HCT116 (cell line): ENCODE results near the gene GNG10.
A peak's percentile ranks its signal among the peaks of the same experiment; 100 is the strongest.

ENCODE experiments used
- CTCF ChIP-seq, 3 experiments: fragments of 200-600 bp in 1 of 3; sonication (generic) in 1 of 3; IDR thresholded peaks in 2 of 3; conservative IDR thresholded peaks in 1 of 3; 2 replicates each; pipeline ENCODE4 v1.5.1; 2012 to 2017; ENCODE audit warnings: low read depth in 2 of 3, low read length in 2 of 3, antibody characterized with exemption in 1 of 3, borderline replicate concordance in 1 of 3, control low read depth in 1 of 3, mild to moderate bottlenecking in 1 of 3, mixed read lengths in 1 of 3, mixed run types in 1 of 3, moderate library complexity in 1 of 3; ENCODE audit not compliant: insufficient read depth in 1 of 3
- EGR1 ChIP-seq: IDR thresholded peaks from 2 replicates; pipeline ENCODE4 v1.6.1; 2012; ENCODE audit warnings: low read depth
- JUND ChIP-seq: IDR thresholded peaks from 2 replicates; pipeline ENCODE4 v1.6.1; 2012
- SP1 ChIP-seq: IDR thresholded peaks from 2 replicates; pipeline ENCODE4 v1.6.1; 2012; ENCODE audit warnings: low read depth

- TF ChIP-seq JUND (no peak), SP1 (no peak), EGR1 (no peak), CTCF (IDR thresholded peaks at IDR 0.05 in 2 of 3, conservative IDR thresholded peaks at IDR 0.05 in 1 of 3; ENCODE audit: borderline replicate concordance in 1 of 3, insufficient read depth in 1 of 3, low read depth in 2 of 3, low read length in 2 of 3) (peak; percentile 79 to 96 (median 95))
These were observed 39.4 kb upstream of the GNG10 start for GRCh38 chr9:111621895-111622480.
